ENCODE measurements around the gene SDHAF1. TPM values are rescaled to one million over a fixed set of nuclear protein-coding genes. Genes with fewer than 3 reads are reported as not detected.
"Not testable (repeated sequence)": the region's sequence is repeated elsewhere in the genome, so short reads cannot be mapped to it uniquely, and the experiment has no call there.

Gene SDHAF1
- total RNA-seq, 1 experiment from 2014 or later = 16.9 TPM

GRCh38 chr19:35955881-35956634, 38.9 kb upstream of the SDHAF1 start:
- CTCF ChIA-PET = no interaction called here

GRCh38 chr19:35957411-35957810, 37.6 kb upstream of the SDHAF1 start:
- CTCF ChIA-PET; POLR2A ChIA-PET (ENCODE audit: unreplicated experiment); H4K20me1 ChIP-seq (ENCODE audit: insufficient read depth); H3K9me3 ChIP-seq (ENCODE audit: insufficient read depth, low read depth); BruUV-seq (replicated peaks); DNase-seq; H3K4me3 ChIP-seq; H3F3A ChIP-seq (ENCODE audit: insufficient read depth, low read depth); H3K4me2 ChIP-seq; H2AFZ ChIP-seq; H3K4me1 ChIP-seq (replicated peaks; ENCODE audit: insufficient read depth); H3K27ac ChIP-seq; H3K9me2 ChIP-seq (ENCODE audit: insufficient read depth); H3K79me2 ChIP-seq (ENCODE audit: low read depth); H3K36me3 ChIP-seq (ENCODE audit: low read depth); intact Hi-C loops (cut with micrococcal nuclease; ENCODE audit: unreplicated experiment): not testable (repeated sequence)
- peaks cover 33% of the 10 kb centered on the region for H3K27me3 ChIP-seq (ENCODE audit: insufficient read depth, low read depth)

More at GRCh38 chr19:35955881-35956634, 38.9 kb upstream of the SDHAF1 start:
- H3K27me3 ChIP-seq (ENCODE audit: insufficient read depth, low read depth) = peaks cover 34% of the 10 kb centered on the region
- H2AFZ ChIP-seq = no peak overlapping the region
- no TSS peak for BruUV-seq (replicated peaks)
- no peaks in the 10 kb centered on the region for H3K9me2 ChIP-seq (ENCODE audit: insufficient read depth)
- H3K4me2 ChIP-seq = no peak overlapping the region
- no peaks in the 10 kb centered on the region for H4K20me1 ChIP-seq (ENCODE audit: insufficient read depth)
- H3F3A ChIP-seq (ENCODE audit: insufficient read depth, low read depth) = no peaks in the 10 kb centered on the region
- no peak for TF ChIP-seq EZH2 (IDR thresholded peaks at IDR 0.05; ENCODE audit: low read depth)
- no peak for TF ChIP-seq CTCF (conservative IDR thresholded peaks at IDR 0.05)
- intact Hi-C loops (cut with micrococcal nuclease; ENCODE audit: unreplicated experiment) = no loop called here
- POLR2A ChIA-PET (ENCODE audit: unreplicated experiment) = no interaction called here
- no peaks in the 10 kb centered on the region; the same call in 1 of the 2 replicates for H3K9me3 ChIP-seq (ENCODE audit: insufficient read depth, low read depth)
- no peak overlapping the region for H3K4me3 ChIP-seq
- no peaks in the 10 kb centered on the region for H3K4me1 ChIP-seq (replicated peaks; ENCODE audit: insufficient read depth)
- H3K36me3 ChIP-seq (ENCODE audit: low read depth) = no peaks in the 10 kb centered on the region
- no peaks in the 10 kb centered on the region for H3K79me2 ChIP-seq (ENCODE audit: low read depth)
- H3K27ac ChIP-seq = no peak overlapping the region
- DNase-seq = no peak

GRCh38 chr19:35958660-35959039, 36.3 kb upstream of the SDHAF1 start:
- Histone ChIP-seq H3K4me3 (no peak overlapping the region), H3K27me3 (ENCODE audit: insufficient read depth, low read depth) (peaks cover 29% of the 10 kb centered on the region), H4K20me1 (ENCODE audit: insufficient read depth) (no peaks in the 10 kb centered on the region), H3K4me1 (replicated peaks; ENCODE audit: insufficient read depth) (no peaks in the 10 kb centered on the region), H3K79me2 (ENCODE audit: low read depth) (no peaks in the 10 kb centered on the region), H3K9me2 (ENCODE audit: insufficient read depth) (no peaks in the 10 kb centered on the region), H3K4me2 (no peak overlapping the region), H3F3A (ENCODE audit: insufficient read depth, low read depth) (no peaks in the 10 kb centered on the region), H3K36me3 (ENCODE audit: low read depth) (no peaks in the 10 kb centered on the region), H3K27ac (no peak overlapping the region), H2AFZ (no peak overlapping the region), H3K9me3 (ENCODE audit: insufficient read depth, low read depth) (no peaks in the 10 kb centered on the region; the same call in 1 of the 2 replicates)
- no peak for DNase-seq
- CTCF ChIA-PET = no interaction called here
- POLR2A ChIA-PET (ENCODE audit: unreplicated experiment) = no interaction called here
- no peak for TF ChIP-seq EZH2 (IDR thresholded peaks at IDR 0.05; ENCODE audit: low read depth)
- no peak for TF ChIP-seq CTCF (conservative IDR thresholded peaks at IDR 0.05)
- intact Hi-C loops (cut with micrococcal nuclease; ENCODE audit: unreplicated experiment) = no loop called here
- no TSS peak for BruUV-seq (replicated peaks)
